ENCODE results near the gene CD2. TPM values are rescaled to one million over a fixed set of nuclear protein-coding genes. Genes with fewer than 3 reads are reported as not detected.

Gene CD2
- total and polyA plus RNA-seq, 2 of the 8 experiments (the other 6 are each of a cell fraction or from before 2014, with no cell fraction given): not detected

DNA sequence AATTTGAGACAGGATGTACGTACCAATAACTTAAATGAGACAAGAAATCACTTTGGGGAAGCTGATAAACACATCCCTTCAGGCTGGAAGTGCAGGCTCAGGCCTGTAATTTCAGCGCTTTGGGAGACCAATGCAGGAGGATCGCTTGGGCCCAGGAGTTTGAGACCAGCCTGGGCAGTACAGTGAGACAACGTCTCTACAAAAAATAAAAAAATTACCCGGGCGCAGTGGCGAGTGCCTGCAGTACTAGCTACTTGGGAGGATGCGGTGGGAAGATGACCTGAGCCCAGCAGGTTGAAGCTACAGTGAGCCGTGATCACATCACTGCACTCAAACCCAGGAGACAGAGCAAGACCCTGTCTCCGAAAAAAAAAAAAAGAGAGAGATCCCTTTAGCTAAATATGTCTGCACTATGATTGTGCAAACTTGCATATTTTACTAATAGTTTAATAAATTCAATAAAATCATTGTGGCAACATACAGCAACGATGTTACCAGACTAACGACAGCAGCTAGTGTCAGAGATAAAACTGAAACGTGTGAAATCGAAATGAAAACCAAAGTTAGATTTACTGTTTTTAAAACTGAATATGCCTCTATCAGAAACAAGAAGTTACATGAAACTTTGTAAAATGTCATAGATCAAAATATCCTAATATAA lies 54.7 kb downstream of the CD2 start (continued):
- TF ChIP-seq JUND (IDR thresholded peaks at IDR 0.05; ENCODE audit: low read length) (no peak), KDM4A (IDR thresholded peaks at IDR 0.05; ENCODE audit: low read depth, low read length, severe bottlenecking) (no peak), HDAC2 (IDR thresholded peaks at IDR 0.05; ENCODE audit: borderline replicate concordance in 1 of 2, low read depth in 2 of 2, low read length in 2 of 2) (no peak), CBX5 (IDR thresholded peaks at IDR 0.05; ENCODE audit: low read depth, low read length) (no peak)

Measured in H1 (cell line).